D721Med (cell line): ENCODE measurements around the gene ACOT7.
"Not testable (repeated sequence)": the region's sequence is repeated elsewhere in the genome, so short reads cannot be mapped to it uniquely, and the experiment has no call there.

ENCODE experiments used
- DNase-seq: peaks from one replicate; pipeline ENCODE4 v3.0.0; 2011; ENCODE audit warnings: low spot score; ENCODE audit not compliant: insufficient read length
- FAIRE-seq: peaks from 2 replicates; lab custom pipeline; 2011; peaks lifted over from hg19 to GRCh38; lab: Jason Lieb, UNC
- TF ChIP-seq, protein P1 (sequence below): IDR thresholded peaks from 2 replicates; pipeline ENCODE4 v1.5.1; 2012; ENCODE audit warnings: mild to moderate bottlenecking, control low read depth; ENCODE audit not compliant: insufficient read depth; ENCODE audit errors: missing control alignments

Gene ACOT7, protein sequence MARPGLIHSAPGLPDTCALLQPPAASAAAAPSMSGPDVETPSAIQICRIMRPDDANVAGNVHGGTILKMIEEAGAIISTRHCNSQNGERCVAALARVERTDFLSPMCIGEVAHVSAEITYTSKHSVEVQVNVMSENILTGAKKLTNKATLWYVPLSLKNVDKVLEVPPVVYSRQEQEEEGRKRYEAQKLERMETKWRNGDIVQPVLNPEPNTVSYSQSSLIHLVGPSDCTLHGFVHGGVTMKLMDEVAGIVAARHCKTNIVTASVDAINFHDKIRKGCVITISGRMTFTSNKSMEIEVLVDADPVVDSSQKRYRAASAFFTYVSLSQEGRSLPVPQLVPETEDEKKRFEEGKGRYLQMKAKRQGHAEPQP

DNA sequence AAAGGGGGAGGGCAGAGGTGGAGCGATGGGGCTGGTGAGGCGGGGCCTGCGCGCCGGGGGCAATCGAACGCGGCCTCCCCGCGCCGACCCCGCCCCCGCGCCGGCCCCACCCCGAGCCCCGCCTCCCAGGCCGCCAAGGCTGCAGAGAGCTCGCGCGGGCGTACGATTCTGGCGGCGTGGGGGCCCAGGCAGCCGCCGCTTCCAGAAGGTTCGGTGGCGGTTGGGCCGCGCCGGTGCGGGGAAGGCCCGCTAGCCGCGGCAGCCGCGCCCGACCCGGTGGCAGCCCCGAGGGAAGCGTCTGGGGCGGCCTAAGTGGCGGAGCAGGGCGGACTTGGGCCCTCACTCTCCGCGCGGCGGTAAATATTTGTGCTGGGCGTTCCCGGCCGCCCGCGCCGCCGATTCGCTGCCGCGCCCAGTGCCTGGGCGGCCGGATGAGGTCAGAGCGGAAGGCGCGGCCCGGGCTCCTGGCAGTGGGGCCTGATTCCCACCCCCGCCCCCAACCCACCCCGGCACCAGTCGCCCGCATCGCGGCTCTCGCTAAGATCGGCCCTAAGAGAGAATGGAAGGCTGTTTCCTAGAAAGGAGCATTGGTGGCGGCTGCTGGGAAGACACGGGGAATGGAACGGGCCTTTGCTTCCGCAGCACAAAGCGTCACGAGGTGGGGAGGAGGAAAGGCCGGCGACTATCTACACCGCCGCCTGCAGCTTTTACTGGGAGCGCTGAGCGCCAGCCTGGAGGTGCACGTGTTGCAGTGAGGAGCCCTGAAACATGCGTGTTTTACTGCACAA, at the start of gene ACOT7:
TSS of gene ACOT7 (minus strand) at position 368 of the 788 bp plus-strand sequence. CDS start 368 bp downstream, outside the sequence.
- TF ChIP-seq, protein P1, sequence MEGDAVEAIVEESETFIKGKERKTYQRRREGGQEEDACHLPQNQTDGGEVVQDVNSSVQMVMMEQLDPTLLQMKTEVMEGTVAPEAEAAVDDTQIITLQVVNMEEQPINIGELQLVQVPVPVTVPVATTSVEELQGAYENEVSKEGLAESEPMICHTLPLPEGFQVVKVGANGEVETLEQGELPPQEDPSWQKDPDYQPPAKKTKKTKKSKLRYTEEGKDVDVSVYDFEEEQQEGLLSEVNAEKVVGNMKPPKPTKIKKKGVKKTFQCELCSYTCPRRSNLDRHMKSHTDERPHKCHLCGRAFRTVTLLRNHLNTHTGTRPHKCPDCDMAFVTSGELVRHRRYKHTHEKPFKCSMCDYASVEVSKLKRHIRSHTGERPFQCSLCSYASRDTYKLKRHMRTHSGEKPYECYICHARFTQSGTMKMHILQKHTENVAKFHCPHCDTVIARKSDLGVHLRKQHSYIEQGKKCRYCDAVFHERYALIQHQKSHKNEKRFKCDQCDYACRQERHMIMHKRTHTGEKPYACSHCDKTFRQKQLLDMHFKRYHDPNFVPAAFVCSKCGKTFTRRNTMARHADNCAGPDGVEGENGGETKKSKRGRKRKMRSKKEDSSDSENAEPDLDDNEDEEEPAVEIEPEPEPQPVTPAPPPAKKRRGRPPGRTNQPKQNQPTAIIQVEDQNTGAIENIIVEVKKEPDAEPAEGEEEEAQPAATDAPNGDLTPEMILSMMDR = no peak
- FAIRE-seq = no peak

DNA sequence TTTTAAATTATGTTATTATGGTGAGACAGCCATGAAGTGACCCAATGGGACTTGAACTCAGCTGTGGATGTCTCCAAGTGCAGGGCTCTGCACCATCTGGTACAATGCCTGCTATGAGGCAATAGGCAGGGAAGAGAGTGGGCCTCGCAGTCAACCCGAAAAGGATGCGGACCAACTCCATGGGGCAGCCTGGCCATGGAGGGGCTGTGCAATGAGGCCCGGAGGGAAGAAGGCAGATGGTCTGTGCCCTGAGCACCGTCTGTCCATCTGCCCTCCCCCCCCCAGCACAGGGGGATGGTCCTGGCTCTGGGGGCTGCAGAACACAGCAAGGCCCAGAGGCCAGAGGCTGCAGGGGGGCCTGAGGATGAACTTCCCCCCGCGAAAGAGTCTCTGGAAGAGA, 48.0 kb upstream of the ACOT7 start:
- TF ChIP-seq, protein P1 = no peak
- FAIRE-seq (no peak), DNase-seq (no peak)

More for the DNA sequence above, at the start of gene ACOT7:
- DNase-seq = peak; percentile 47

DNA sequence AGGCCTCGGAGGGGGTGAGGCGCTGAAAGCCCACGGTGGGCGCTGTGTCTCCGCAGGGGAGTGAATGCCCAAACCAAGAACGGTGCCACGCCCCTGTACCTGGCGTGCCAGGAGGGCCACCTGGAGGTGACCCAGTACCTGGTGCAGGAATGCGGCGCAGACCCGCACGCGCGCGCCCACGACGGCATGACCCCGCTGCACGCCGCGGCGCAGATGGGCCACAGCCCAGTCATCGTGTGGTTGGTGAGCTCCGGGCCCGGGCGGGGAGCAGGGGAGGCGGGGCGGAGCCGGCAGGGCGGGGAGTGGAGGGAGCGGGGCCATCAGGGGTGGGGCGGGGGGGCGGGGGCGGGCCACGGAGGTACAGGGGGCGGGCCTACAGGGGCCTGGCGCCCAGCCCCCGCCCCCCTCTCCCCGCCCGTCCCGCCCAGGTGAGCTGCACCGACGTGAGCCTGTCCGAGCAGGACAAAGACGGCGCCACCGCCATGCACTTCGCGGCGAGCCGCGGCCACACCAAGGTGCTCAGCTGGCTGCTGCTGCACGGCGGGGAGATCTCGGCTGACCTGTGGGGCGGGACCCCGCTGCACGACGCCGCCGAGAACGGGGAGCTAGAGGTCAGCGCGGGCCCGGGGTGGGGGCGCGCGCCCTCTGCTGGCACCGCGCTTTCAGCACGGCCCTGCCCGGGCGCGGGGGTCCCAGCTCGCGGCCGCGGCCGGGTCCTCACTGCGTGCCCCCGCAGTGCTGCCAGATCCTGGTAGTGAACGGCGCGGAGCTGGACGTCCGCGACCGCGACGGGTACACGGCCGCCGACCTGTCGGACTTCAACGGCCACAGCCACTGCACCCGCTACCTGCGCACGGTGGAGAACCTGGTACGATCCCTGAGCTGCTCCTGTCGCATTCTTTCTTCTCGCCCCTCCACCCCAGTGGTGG, 46.9 kb upstream of the ACOT7 start:
- DNase-seq (peak; percentile 38), FAIRE-seq (no peak)
- TF ChIP-seq, protein P1 = peak; percentile 7

DNA sequence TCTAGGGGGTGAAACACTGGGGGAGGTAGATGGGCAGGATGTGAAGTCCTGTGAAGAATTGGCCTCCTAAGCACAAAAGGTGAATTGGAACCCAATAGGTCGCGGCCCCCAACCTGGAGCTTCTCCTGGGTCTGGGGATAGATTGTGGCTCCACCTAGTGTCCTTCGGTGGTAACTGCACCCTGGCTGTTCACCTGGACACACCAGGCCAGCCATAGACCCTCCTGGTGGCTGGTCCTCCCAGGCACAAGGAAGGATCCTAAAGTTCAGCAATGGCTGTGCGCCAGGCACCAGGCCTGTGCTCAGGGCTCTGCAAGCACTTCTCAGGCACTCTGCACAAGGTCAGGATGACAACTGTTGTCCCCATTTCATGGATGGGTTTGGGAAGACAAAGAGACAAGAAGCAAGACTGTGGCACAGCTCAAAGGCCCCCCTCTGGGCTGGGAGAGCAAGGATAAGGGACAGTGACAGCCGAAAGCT, 44.5 kb upstream of the ACOT7 start:
- no peak for FAIRE-seq
- TF ChIP-seq, protein P1 = peak; percentile 72
- peak; percentile 62 for DNase-seq

DNA sequence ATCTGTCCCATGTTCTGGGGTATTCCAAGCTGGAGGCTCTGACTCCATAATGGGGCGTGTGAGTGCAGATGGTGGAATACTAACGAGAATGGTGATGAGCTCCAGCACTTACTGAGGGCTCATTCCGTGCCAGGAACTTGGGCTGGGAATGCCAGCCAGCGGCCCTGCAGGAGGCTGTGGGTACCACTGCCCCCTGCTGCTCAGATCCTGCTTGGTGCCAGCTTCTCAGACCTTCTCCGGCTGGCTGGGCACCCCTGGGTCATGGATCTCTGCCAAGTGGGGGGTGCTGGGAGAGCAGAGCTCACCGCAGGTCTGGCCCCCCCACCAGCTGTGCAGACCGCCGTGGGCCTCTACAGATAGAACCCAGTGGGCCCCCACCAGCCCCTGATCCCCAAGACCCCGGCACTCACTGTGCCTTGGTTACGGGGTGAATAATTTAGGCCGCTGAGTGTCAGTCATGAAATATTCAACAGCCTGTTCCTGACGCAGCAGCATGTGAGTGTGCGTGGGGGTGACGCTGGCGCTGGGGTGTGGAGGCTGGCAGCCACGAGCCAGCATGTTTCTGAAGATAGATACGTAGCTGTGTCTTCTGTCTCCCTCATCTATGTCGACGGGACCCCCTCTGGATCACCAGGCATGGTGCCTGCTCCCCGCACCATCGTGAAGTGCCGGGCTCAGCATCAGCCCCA, 43.6 kb upstream of the ACOT7 start:
- TF ChIP-seq, protein P1 = peak; percentile 22
- not testable (repeated sequence) for FAIRE-seq, DNase-seq

DNA sequence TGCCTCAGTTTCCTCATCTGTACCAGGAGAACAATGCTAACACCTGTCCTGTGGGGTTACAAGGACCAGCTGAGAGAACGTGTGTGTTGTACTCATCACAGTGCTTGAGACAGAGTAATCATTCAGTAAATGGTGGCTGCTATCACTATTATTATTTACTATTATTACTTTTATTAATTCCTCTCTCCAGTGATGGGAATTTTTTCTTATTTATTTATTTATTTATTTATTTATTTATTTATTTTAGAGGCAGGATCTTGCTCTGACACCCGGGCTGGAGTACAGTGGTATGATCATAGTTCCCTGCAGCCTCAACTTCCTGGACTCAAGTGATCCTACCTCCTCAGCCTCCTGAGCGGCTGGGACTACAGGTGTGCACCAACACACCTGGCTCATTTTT, 42.7 kb upstream of the ACOT7 start:
- FAIRE-seq, DNase-seq: not testable (repeated sequence)
